T-helper 9 cell (primary cell): ENCODE results near the gene ACTR10.

ENCODE experiments used
- DNase-seq: peaks from one replicate; pipeline ENCODE4 v3.0.0-alpha.2; 2020

The ACTR10 gene

DNA sequence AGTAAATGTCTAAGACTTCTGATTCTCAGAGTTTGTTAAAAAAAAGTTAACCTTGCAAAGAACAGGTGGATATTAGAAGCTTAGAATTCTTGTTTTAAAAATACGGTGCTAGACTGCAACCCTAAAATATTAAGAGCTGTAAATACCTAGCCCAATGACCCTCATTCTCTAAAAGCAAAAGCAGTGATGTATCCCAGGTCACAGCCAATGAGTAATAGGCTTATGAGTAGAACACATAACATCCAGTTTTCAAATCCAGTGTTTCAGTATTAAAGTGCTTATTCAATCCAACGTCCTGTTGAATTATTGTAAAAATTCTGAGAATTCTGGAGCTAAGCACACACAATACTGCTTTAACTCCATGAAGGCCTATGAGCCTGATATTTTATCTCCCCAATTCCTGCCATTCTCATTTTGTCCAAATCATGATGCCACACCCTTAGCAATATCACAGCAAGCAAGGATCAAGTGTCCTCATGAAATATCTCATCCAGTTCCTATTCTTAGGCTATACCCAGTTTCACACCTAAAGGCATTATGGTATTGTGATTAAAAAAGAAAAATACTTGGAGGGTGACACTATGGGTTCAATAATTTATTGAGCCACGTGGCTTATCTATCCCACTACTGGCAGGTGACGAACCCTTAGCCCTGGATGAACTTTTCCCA lies 83.1 kb downstream of the ACTR10 start:
- no peak for DNase-seq

DNA sequence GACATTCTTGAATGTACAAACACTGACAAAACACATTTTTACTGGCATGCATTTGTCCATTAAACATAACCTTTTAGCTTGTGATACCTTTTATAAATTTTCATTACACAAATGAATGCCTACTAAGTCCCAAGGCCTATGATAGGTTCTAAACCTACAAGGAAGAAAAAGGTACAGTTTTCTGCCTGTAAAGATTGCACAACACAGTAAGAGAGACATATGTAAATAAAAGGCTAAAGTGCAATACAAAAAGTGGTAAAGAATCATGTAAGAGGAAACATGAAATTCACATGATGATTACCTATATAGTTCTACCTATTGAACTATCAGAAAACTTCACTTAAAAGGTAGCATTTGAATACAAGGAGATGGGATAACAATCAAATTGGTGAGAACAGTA lies 83.8 kb downstream of the ACTR10 start:
- DNase-seq = no peak

DNA sequence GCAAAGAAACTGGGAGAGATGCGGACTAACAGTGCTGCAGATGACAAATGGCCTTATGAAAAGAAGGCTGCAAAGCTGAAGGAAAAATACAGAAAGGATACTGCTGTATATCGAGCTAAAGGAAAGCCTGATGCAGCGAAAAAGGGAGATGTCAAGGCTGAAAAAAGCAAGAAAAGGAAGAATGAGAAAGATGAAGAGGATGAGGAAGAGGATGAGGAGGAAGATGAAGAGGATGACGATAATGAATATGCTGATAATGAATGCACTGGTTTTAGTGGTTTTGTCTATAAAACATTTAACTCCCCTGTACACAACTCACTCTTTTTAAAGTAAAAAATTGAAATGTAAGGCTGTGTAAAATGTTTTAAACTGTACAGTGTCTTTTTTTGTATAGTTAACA lies 85.2 kb downstream of the ACTR10 start:
- DNase-seq = no peak
